Measurements from ENCODE around the gene KPNA4. TPM values are rescaled to one million over a fixed set of nuclear protein-coding genes. Genes with fewer than 3 reads are reported as not detected.

KPNA4 gene
- total and polyA plus RNA-seq, 12 donors: 21.6 to 190 (median 134) TPM

DNA sequence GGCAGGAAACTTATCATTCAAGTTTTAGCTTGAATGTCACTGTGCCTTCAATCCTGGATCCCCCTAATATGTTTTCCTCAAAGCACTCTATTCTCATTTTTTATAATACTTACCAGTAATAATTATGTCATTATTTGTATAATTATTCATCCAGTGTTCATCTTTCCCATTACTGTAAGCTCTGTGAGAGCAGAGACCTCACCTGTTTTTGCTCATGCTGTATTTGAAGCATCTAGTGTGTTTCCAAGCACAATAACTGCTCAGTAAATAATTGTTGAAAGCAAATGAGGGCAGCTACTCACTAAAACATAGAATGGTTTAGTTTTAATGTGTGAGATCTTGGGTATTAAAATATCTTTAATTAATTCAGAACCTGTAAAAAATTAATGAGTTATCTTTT, 36.9 kb upstream of the KPNA4 start:
- ATAC-seq: no peak
- H3K36me3 ChIP-seq: no peaks in the 10 kb centered on the region

DNA sequence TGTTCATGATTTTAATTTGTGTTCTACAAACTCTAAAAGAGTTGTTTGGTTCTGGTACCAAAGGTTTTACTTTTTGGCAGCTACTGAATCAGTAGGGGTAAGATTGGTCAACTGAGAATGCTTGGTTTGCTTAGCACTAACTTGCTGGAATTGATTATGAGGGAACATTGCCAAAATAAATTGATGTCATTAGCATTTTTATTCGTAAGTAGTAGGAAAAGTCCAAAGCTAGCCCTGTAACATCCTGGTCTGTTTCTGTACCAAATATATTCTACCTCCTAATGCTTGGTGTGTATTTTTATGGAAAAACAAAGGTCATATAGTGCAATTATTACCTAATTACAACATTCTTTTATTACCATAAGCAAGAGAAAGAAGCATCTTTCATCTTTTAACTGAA, 35.9 kb upstream of the KPNA4 start:
- WGBS, 2 donors: 46 to 56% methylated on average over 1 of the region's 1 CpG
- DNase-seq (no peak), ATAC-seq (no peak)
- Histone ChIP-seq H3K4me1 (no peaks in the 10 kb centered on the region), H3K27me3 (no peaks in the 10 kb centered on the region), H3K4me3 (no peak overlapping the region), H3K36me3 (no peaks in the 10 kb centered on the region), H3K27ac (no peak overlapping the region), H3K9me3 (peaks cover 0 to 7% (median 0%) of the 10 kb centered on the region in 11 donors)
- TF ChIP-seq, protein P1, sequence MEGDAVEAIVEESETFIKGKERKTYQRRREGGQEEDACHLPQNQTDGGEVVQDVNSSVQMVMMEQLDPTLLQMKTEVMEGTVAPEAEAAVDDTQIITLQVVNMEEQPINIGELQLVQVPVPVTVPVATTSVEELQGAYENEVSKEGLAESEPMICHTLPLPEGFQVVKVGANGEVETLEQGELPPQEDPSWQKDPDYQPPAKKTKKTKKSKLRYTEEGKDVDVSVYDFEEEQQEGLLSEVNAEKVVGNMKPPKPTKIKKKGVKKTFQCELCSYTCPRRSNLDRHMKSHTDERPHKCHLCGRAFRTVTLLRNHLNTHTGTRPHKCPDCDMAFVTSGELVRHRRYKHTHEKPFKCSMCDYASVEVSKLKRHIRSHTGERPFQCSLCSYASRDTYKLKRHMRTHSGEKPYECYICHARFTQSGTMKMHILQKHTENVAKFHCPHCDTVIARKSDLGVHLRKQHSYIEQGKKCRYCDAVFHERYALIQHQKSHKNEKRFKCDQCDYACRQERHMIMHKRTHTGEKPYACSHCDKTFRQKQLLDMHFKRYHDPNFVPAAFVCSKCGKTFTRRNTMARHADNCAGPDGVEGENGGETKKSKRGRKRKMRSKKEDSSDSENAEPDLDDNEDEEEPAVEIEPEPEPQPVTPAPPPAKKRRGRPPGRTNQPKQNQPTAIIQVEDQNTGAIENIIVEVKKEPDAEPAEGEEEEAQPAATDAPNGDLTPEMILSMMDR (IDR thresholded peaks at IDR 0.05): no peak
- intact Hi-C loops (cut with DNase I): no loop called here

More for the DNA sequence above, 36.9 kb upstream of the KPNA4 start:
- intact Hi-C loops (cut with DNase I): no loop called here
- no peaks in the 10 kb centered on the region for H3K27me3 ChIP-seq
- TF ChIP-seq, protein P1 (IDR thresholded peaks at IDR 0.05): no peak
- no peak for DNase-seq
- H3K27ac ChIP-seq: no peak overlapping the region
- no peak overlapping the region for H3K4me3 ChIP-seq
- peaks cover 0 to 7% (median 0%) of the 10 kb centered on the region in 11 donors for H3K9me3 ChIP-seq
- no peaks in the 10 kb centered on the region for H3K4me1 ChIP-seq

DNA sequence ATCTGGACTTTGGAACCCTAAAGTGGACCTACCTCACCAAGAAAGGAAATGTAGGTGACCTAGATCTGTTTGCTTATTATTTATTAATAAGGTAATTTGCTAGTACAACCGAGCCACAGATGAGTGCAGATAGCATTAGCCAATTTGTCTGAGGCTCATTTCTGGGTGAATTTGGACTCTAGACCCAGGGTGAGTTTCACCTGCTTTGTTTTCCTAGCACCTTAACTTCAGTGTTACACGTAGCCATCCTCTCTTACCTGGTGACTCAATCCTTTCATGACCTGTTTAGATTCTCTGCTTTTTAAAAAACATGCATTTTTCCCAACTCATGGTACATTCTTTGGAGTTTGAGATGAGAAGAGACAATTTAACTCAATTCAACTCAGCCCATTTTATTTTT, 33.5 kb upstream of the KPNA4 start:
- WGBS, 2 donors: 67 to 77% methylated on average over 2 of the region's 2 CpGs
- DNase-seq (no peak), ATAC-seq (no peak)
- H3K36me3 ChIP-seq: no peaks in the 10 kb centered on the region
- no peaks in the 10 kb centered on the region for H3K4me1 ChIP-seq
- H3K9me3 ChIP-seq: peaks cover 0 to 14% (median 0%) of the 10 kb centered on the region in 11 donors
- intact Hi-C loops (cut with DNase I): no loop called here
- no peak overlapping the region for H3K27ac ChIP-seq
- H3K4me3 ChIP-seq: no peak overlapping the region
- TF ChIP-seq, protein P1 (IDR thresholded peaks at IDR 0.05): no peak
- H3K27me3 ChIP-seq: no peaks in the 10 kb centered on the region

DNA sequence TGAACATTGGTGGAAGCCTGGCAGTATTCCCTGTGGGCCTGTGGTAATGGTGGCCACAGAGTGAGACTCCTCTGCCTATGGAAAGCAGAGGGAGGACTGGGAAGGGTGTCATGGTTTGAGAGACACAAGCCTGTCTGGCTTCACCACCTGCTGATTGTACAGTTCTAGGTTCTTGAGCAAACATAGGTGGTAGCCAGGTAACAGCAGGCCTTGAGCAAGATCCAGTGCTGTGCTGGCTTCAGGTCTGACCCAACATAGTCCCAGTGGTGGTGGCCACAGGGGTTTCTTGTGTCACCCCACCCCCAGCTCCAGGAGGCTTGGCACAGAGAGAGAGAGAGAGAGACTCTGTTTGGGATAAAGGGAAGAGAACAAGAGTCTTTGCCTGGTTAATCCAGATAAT, 22.7 kb upstream of the KPNA4 start:
- Histone ChIP-seq H3K9me3 (peaks cover 0 to 66% (median 14%) of the 10 kb centered on the region in 11 donors), H3K27me3 (no peaks in the 10 kb centered on the region), H3K36me3 (no peaks in the 10 kb centered on the region), H3K4me1 (peaks cover 0 to 5% (median 0%) of the 10 kb centered on the region in 9 donors), H3K27ac (no peak overlapping the region), H3K4me3 (no peak overlapping the region)
- intact Hi-C loops (cut with DNase I): loop anchor here in 1 of 10 donors (10.0 kb wide), 1 partner anchor 837 kb away; no protein-coding TSS in a partner anchor
- DNase-seq: no peak
- ATAC-seq: no peak
- TF ChIP-seq, protein P1 (IDR thresholded peaks at IDR 0.05): no peak

Measured in heart right ventricle (tissue), 16 donors.